Forelimb muscle (tissue), 1 donor: Measurements from ENCODE around the gene EXOSC10. TPM values are rescaled to one million over a fixed set of nuclear protein-coding genes. Genes with fewer than 3 reads are reported as not detected.

Experiments
- DNase-seq: peaks from one replicate; pipeline ENCODE4 v3.0.0-alpha.2; 2013; ENCODE audit warnings: low read depth
- polyA plus RNA-seq: library from polyadenylated mRNA; unstranded; fragments of 120-200 nt; gene quantifications from one replicate; pipeline ENCODE4 v1.2.1, GENCODE V29; 2013; ENCODE audit not compliant: insufficient read length

EXOSC10 gene
- polyA plus RNA-seq = 56.4 TPM

- peak; percentile 58 for DNase-seq
Measured at GRCh38 chr1:11099310-11100148, at the start of gene EXOSC10. Gene EXOSC10, minus strand, starts transcription at chr1:11099869. Its CDS starts 38 bp downstream, at chr1:11099831.

GRCh38 chr1:11147197-11147770 is 47.6 kb upstream of the EXOSC10 start:
- DNase-seq = no peak

GRCh38 chr1:11145741-11146140 is 46.1 kb upstream of the EXOSC10 start:
- no peak for DNase-seq

GRCh38 chr1:11144570-11145256 is 45.0 kb upstream of the EXOSC10 start:
- no peak for DNase-seq

GRCh38 chr1:11143907-11144306 is 44.2 kb upstream of the EXOSC10 start:
- DNase-seq = no peak

GRCh38 chr1:11143401-11143800 is 43.7 kb upstream of the EXOSC10 start:
- DNase-seq = no peak

GRCh38 chr1:11142618-11143391 is 43.1 kb upstream of the EXOSC10 start:
- DNase-seq = no peak

GRCh38 chr1:11138952-11139351 is 39.3 kb upstream of the EXOSC10 start:
- DNase-seq = no peak

- no peak for DNase-seq
Measured at GRCh38 chr1:11138029-11138428, 38.4 kb upstream of the EXOSC10 start.

- DNase-seq = no peak
Measured at GRCh38 chr1:11134898-11135266, 35.2 kb upstream of the EXOSC10 start.

GRCh38 chr1:11134251-11134897 is 34.7 kb upstream of the EXOSC10 start:
- no peak for DNase-seq

GRCh38 chr1:11132563-11133293 is 33.1 kb upstream of the EXOSC10 start:
- DNase-seq = no peak

GRCh38 chr1:11131816-11132215 is 32.1 kb upstream of the EXOSC10 start:
- DNase-seq = no peak

GRCh38 chr1:11130406-11130805 is 30.7 kb upstream of the EXOSC10 start:
- DNase-seq = no peak

- no peak for DNase-seq
Measured at GRCh38 chr1:11129649-11130390, 30.2 kb upstream of the EXOSC10 start.

- DNase-seq = no peak
Measured at GRCh38 chr1:11126569-11126968, 26.9 kb upstream of the EXOSC10 start.

- DNase-seq = no peak
Measured at GRCh38 chr1:11125931-11126330, 26.3 kb upstream of the EXOSC10 start.

- DNase-seq = no peak
Measured at GRCh38 chr1:11124965-11125364, 25.3 kb upstream of the EXOSC10 start.

- no peak for DNase-seq
Measured at GRCh38 chr1:11116318-11116717, 16.6 kb upstream of the EXOSC10 start.

- no peak for DNase-seq
Measured at GRCh38 chr1:11114966-11115365, 15.3 kb upstream of the EXOSC10 start.
